Measurements from ENCODE around the gene PRKCE.

GRCh38 chr2:45818591-45818990, 167.1 kb downstream of the PRKCE start:
- TF ChIP-seq GATA2 (IDR thresholded peaks at IDR 0.05; ENCODE audit: low read depth, low read length) (no peak), GATA3 (IDR thresholded peaks at IDR 0.05; ENCODE audit: low read depth, low read length) (no peak)
